CD4-positive, alpha-beta T cell treated with Interleukin-6 for 4 hours (primary cell): ENCODE measurements around the gene S1PR1.

ENCODE experiments used
- DNase-seq: peaks from one replicate; pipeline ENCODE4 v3.0.0-alpha.2; 2020; ENCODE audit warnings: mixed read lengths

The S1PR1 gene

DNA sequence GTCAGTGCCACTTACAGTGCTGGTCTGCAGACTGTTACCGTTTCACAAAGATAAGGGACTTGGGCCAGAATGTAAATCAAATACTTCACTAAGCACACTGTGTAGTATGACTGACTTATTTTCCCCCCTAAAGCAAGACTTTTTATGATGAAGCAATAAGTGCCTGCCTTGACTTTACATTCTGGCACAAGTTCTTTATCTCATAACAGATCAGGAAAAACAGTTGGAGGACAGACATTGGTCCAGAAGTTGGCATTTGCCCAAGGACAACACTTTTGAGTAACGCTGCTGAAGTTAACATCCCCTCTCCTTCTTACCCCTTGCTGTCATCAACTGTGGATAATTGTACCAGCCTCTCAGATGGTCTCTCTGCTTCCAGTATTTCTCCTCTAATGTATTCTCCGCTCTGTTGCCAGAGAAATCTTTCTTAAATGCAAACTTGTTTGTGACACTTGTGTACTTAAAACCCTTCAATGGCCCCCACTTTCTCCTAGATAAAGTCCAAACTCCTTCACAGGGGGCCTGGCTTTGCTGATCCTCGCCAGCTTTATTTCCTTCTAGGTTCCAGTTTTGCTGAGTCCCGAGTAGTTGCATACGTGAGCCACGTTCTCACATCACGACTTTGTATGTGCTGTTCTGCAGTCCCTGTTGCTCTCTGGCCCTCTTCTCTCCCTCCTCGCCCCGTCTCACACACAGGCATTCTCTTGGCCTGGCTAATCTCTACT is 45.7 kb downstream of the S1PR1 start:
- DNase-seq, result no peak

DNA sequence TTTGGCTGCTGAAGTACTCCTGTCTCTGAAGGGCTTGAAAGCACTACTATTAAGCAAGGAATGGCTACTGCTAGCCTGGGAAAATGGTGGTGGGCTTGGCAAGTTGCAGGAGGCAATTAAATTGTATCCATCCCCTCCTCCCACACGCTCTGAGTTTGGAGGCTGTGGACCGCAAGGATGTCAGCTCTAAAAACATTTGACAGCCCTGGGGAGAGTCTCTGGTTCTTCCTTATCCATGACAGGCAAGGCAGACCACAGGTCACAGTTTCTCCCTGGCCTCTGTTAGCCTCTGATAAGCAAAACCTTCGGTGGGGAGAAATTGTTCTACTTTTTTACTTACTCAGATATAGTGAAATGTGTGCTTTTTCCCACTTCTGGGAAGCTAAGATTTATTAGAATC is 46.6 kb downstream of the S1PR1 start:
- DNase-seq, result no peak

- DNase-seq, result peak; percentile 71
Measured at GRCh38 chr1:101284021-101284420, 47.2 kb downstream of the S1PR1 start.

DNA sequence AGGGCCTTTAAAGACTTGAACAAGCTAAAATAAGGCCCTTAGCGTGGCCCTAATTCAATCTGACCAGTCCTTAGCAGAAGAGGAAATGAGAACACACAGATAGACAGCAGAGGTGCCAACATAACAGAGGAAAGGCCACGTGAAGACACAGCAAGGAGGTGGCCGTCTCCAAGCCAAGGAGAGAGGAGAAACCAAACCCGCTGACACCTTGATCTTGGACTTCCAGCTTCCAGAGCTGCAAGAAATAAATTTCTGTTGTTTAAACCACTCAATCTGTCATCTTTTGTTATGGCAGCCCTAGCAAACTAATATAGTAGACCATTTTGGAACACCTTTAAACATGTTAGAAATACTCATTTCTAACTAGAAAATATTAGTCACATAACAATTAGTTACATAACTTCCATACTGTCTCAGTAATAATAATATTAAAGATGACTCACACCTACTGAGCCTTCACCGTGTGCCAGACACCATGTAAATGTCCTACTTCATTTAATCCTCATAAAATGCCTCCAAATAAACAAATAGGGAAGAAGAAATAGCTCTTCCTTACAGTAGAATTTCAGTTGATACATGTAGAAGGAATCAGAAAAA is 47.9 kb downstream of the S1PR1 start:
- DNase-seq, result no peak

DNA sequence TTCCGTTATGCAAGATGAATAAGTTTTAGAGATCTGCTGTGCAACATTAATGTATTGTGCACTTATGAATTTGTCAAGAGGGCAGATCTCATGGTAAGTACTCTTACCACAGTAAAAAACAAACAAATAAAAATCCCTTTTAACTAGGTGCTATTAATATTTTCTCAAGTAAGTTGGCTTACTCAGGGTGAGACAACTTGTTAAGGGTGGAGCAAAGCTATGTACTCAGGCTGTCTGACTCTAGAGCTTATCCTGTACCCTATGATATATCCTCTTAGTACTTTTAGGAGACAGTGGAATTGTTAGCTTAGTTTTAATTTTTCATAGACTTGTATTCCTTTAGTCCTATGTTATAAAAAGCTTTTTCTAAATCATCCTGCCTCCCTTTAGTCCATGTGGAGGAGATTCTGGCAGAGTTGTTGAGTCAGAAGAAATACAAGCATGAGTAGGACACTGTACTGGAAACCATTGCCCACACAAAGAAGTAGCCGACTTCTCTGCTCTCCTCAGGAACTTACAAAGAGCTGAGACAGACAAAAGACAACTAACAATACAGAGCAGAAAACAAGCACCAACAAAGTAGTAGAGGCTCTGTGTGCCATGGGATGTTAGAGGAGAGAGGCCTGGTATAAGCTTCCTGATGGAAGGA is 49.2 kb downstream of the S1PR1 start:
- DNase-seq, result no peak

DNA sequence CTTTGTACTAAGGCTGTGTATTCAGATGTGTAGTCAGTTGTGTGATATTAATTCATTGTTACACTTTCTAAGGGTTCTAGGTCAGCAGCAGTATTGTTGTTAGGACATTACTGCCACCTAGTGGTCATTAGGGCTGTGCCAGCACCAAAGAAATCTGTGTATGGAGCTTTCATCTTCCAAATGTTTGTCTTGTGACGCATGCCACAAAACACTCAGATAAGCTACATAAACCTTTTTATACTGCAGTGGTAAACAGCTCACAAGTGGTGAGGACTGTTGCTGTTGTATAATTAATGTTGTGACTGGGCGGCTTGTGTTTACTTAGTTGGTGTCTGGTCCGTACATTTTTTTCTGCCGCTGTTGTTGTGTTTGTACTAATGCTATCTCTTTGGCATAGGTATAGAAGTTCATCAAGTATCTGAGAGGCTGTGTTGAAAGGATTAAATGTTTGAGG is 51.7 kb downstream of the S1PR1 start:
- DNase-seq, result peak; percentile 81

- no peak for DNase-seq
Measured at GRCh38 chr1:101290119-101290921, 53.5 kb downstream of the S1PR1 start.
